LNCaP clone FGC (cell line): ENCODE measurements around the gene ATXN7L3.

Source experiments
- DNase-seq: peaks from one replicate; pipeline ENCODE4 v3.0.0-alpha.2; 2011; ENCODE audit warnings: low read depth
- H3K4me3 ChIP-seq: 2 replicates; pipeline ENCODE4 v1.5.1; 2011; ENCODE audit warnings: mild to moderate bottlenecking, low read depth, low read length, control low read depth
- CTCF ChIP-seq: IDR thresholded peaks from 2 replicates; pipeline ENCODE4 v1.5.1; 2012; ENCODE audit warnings: mild to moderate bottlenecking; ENCODE audit not compliant: control insufficient read depth, insufficient read depth; ENCODE audit errors: extremely low read depth

The ATXN7L3 gene

DNA sequence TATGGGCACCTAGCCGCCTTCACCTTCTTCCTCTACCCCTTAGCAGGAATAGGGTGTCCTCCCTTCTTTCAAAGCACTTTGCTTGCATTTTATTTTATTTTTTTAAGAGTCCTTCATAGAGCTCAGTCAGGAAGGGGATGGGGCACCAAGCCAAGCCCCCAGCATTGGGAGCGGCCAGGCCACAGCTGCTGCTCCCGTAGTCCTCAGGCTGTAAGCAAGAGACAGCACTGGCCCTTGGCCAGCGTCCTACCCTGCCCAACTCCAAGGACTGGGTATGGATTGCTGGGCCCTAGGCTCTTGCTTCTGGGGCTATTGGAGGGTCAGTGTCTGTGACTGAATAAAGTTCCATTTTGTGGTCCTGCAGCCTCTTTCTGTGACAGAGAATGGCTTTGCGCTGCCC, 8.3 kb downstream of the ATXN7L3 start:
- no peak for TF ChIP-seq CTCF
- no peak for DNase-seq
- H3K4me3 ChIP-seq: no peak overlapping the region

GRCh38 chr17:44190481-44190880, 9.2 kb downstream of the ATXN7L3 start:
- TF ChIP-seq CTCF: no peak
- DNase-seq: no peak

DNA sequence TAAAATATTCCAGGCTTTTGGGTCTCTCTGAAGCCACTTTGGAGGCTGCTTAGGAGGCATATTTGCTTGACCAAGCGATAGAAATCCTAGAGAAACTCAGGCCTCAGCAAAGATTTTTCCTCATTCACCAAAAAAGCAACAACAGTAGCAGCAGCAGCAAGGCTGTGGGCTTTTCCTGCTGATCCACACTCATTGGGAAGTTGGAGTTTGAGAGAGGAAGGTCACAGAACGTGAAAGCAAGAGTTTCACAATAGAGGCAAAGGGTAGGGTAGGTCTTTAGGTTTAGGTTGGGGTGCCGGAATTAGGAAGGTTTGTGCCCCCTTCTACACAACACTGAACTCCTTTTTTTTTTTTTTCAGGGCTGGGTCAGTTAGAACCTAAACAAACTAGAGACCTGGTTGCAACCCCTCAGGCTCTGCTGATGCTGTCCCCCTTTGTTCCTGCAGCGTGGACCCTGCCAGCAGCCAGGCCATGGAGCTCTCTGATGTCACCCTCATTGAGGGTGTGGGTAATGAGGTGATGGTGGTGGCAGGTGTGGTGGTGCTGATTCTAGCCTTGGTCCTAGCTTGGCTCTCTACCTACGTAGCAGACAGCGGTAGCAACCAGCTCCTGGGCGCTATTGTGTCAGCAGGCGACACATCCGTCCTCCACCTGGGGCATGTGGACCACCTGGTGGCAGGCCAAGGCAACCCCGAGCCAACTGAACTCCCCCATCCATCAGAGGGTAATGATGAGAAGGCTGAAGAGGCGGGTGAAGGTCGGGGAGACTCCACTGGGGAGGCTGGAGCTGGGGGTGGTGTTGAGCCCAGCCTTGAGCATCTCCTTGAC, 10.9 kb downstream of the ATXN7L3 start:
- no peak overlapping the region for H3K4me3 ChIP-seq
- DNase-seq: no peak
- no peak for TF ChIP-seq CTCF

More at GRCh38 chr17:44190481-44190880, 9.2 kb downstream of the ATXN7L3 start:
- no peak overlapping the region for H3K4me3 ChIP-seq

- no peak for TF ChIP-seq CTCF
- DNase-seq: no peak
- peak overlapping the region; percentile 90 for H3K4me3 ChIP-seq
Observed at GRCh38 chr17:44187131-44187899, 12.4 kb downstream of the ATXN7L3 start.

DNA sequence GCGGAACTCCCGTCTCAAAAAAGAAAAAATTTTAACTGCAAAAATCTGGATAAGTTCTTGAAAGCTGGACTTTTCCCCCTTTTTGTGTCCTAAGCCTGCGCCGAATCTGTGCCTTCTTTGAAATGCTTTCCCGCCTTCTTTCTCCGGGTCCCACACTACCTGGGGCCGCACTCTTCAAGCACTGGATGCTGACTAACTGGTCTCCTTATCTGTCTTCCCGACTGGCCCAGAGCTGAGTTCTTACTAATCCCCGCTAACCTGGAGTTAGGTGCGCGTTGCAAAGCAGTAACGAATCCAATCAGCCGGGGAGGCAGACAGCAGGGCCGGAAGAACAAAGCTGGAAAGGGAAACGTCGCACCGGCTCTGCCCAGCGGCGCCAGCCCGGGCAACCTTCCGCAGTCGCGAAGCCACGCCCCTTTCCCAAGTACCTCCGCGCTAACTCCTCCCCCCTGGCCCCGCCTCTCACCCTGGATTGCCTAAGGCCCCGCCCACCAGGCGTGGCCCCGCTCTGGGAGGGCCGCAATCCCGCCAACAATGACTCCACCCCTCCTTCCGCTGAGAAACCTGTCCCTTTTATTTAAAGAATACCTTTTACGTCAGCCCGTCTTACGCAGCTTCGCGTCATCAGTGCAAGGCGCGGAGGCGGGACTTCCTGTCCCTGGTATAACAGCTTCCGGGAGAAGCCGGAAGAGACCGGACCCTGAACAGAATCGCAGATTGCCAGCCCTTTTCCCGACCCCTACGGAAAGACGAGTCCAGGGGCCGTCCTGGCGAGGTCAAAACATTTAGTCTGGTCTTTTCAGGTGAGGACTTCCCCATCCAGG, 13.2 kb downstream of the ATXN7L3 start, which contains the start of gene TMUB2:
Gene TMUB2 (plus strand): TSS at position 666 of the 824 bp plus-strand sequence. CDS start 737 bp downstream, outside the sequence.
- H3K4me3 ChIP-seq: peak within 1 kb of the TSS; percentile 90
- no peak for TF ChIP-seq CTCF
- DNase-seq: peak; percentile 90

- DNase-seq: no peak
- no peak overlapping the region for H3K4me3 ChIP-seq
- TF ChIP-seq CTCF: no peak
Observed at GRCh38 chr17:44184212-44184810, 15.4 kb downstream of the ATXN7L3 start.
